GM12874 (cell line): Measurements from ENCODE around the gene ASCC3.

Source experiments
- CTCF ChIP-seq: IDR thresholded peaks from 2 replicates; pipeline ENCODE4 v1.5.1; 2011; ENCODE audit warnings: low read depth, mild to moderate bottlenecking, control low read depth, low read length, moderate library complexity; ENCODE audit not compliant: insufficient read depth

The ASCC3 gene

GRCh38 chr6:100482698-100483097 is 398.4 kb downstream of the ASCC3 start:
- no peak for TF ChIP-seq CTCF

- TF ChIP-seq CTCF = peak; percentile 60
These were observed 401.7 kb downstream of the ASCC3 start for GRCh38 chr6:100479179-100480035.

- no peak for TF ChIP-seq CTCF
These were observed 405.4 kb downstream of the ASCC3 start for GRCh38 chr6:100475554-100476320.

GRCh38 chr6:100473182-100473581 is 407.9 kb downstream of the ASCC3 start:
- no peak for TF ChIP-seq CTCF

GRCh38 chr6:100472674-100473073 is 408.5 kb downstream of the ASCC3 start:
- no peak for TF ChIP-seq CTCF

GRCh38 chr6:100470422-100471120 is 410.6 kb downstream of the ASCC3 start:
- TF ChIP-seq CTCF = no peak
